Fibroblast of lung (primary cell): Measurements from ENCODE around the gene TMEM121. TPM values are rescaled to one million over a fixed set of nuclear protein-coding genes. Genes with fewer than 3 reads are reported as not detected.
A peak's percentile ranks its signal among the peaks of the same experiment; 100 is the strongest.

ENCODE experiments used
- DNase-seq, 2 donors: peaks; one replicate each; pipeline versions ENCODE4 v3.0.0 to v3.0.0-alpha.2; 2010; ENCODE audit warnings: low read depth in 2 of 2
- H2AFZ ChIP-seq: 2 replicates; pipeline ENCODE4 v1.5.1; 2012; ENCODE audit warnings: low read length, control low read depth, inconsistent platforms
- H3K27ac ChIP-seq: 2 replicates; pipeline ENCODE4 v1.5.1; 2011; ENCODE audit warnings: low read length, control low read depth; ENCODE audit not compliant: insufficient read depth
- H3K27me3 ChIP-seq: 2 replicates; pipeline ENCODE4 v1.5.1; 2011; ENCODE audit warnings: mild to moderate bottlenecking, low read length; ENCODE audit not compliant: control insufficient read depth, insufficient read depth
- H3K36me3 ChIP-seq: 2 replicates; pipeline ENCODE4 v1.5.1; 2011; ENCODE audit warnings: low read length; ENCODE audit not compliant: control insufficient read depth, insufficient read depth
- H3K4me1 ChIP-seq: 2 replicates; pipeline ENCODE4 v1.5.1; 2011; ENCODE audit warnings: low read length; ENCODE audit not compliant: control insufficient read depth, insufficient read depth; ENCODE audit errors: extremely low read depth
- H3K4me2 ChIP-seq: 2 replicates; pipeline ENCODE4 v1.5.1; 2011; ENCODE audit warnings: low read length, control low read depth; ENCODE audit not compliant: insufficient read depth; ENCODE audit errors: extremely low read depth
- H3K4me3 ChIP-seq, 4 experiments: fragments of 200-600 bp in 1 of 4; sonication (generic) in 1 of 4; replicated peaks in 1 of 4; 2 replicates each; pipeline ENCODE4 v1.5.1; 2011 to 2016; ENCODE audit warnings: low read length in 4 of 4, low read depth in 3 of 4, mild to moderate bottlenecking in 3 of 4, control low read depth in 2 of 4, inconsistent platforms in 1 of 4, mixed read lengths in 1 of 4; ENCODE audit not compliant: insufficient read depth in 1 of 4; ENCODE audit errors: control extremely low read depth in 1 of 4
- H3K79me2 ChIP-seq: 2 replicates; pipeline ENCODE4 v1.5.1; 2012; ENCODE audit warnings: mild to moderate bottlenecking, low read length, inconsistent platforms; ENCODE audit not compliant: control insufficient read depth, insufficient read depth
- H3K9ac ChIP-seq: 2 replicates; pipeline ENCODE4 v1.5.1; 2011; ENCODE audit warnings: mild to moderate bottlenecking, low read length, control low read depth; ENCODE audit not compliant: insufficient read depth
- H3K9me3 ChIP-seq: 2 replicates; pipeline ENCODE4 v1.5.1; 2012; ENCODE audit warnings: low read depth, low read length; ENCODE audit not compliant: control insufficient read depth, insufficient read depth
- H4K20me1 ChIP-seq: 2 replicates; pipeline ENCODE4 v1.5.1; 2011; ENCODE audit warnings: low read length; ENCODE audit not compliant: control insufficient read depth, insufficient read depth; ENCODE audit errors: extremely low read depth
- EZH2 ChIP-seq: IDR thresholded peaks from 2 replicates; pipeline ENCODE4 v1.5.1; 2012; ENCODE audit warnings: low read length, control low read depth, mild to moderate bottlenecking; ENCODE audit errors: missing control alignments
- polyA plus RNA-seq, 2 donors: library from polyadenylated mRNA; depleted of rRNA in 1 of 2; stranded (reverse) in 1 of 2; unstranded in 1 of 2; fragments of >200 nt; gene quantifications; 2 replicates each; pipeline ENCODE4 v1.2.1, GENCODE V29; 2011 to 2012; ENCODE audit warnings: missing spikeins in 1 of 2
- total RNA-seq: library from RNA; depleted of rRNA; stranded (reverse); fragments of >200 nt; gene quantifications from 2 replicates; pipeline ENCODE4 v1.2.1, GENCODE V29; 2014
- TF ChIP-seq, protein P1 (sequence below), 2 donors: IDR thresholded peaks in 1 of 2; conservative IDR thresholded peaks in 1 of 2; 1 replicate in 1 of 2; 2 replicates in 1 of 2; pipeline ENCODE4 v1.5.1; 2011 to 2012; ENCODE audit warnings: low read length in 2 of 2, control low read depth in 1 of 2, inconsistent platforms in 1 of 2, low read depth in 1 of 2, mild to moderate bottlenecking in 1 of 2

Gene TMEM121
- total and polyA plus RNA-seq, 2 donors (not counting 1 experiment from before 2014, with no cell fraction given) = 0.30 to 5.1 TPM

DNA sequence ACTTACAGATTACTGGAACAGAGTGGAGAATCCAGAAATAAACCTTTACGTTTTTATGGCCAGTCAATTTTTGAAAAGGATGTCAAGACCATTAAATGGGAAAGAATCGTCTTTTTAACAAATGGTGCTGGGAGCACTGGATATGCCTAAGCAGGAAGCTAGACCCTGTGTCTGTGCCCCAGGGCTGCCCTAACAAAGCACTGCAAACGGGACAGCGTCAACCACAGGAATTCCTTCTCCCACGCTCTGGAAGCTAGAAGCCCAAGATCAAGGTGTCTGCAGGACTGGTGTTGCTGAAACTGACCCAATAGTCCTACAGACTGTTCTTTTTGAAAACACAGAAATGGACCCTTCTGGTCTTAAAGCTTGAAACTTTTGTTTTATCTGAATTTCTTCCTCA is 9.3 kb upstream of the TMEM121 start:
- Histone ChIP-seq H3K27me3 (peaks cover 8% of the 10 kb centered on the region), H3K9me3 (no peaks in the 10 kb centered on the region), H3K79me2 (no peaks in the 10 kb centered on the region), H4K20me1 (no peaks in the 10 kb centered on the region), H3K4me3 (no peak overlapping the region), H3K36me3 (no peaks in the 10 kb centered on the region), H3K4me2 (no peak overlapping the region), H3K27ac (no peak overlapping the region), H2AFZ (no peak overlapping the region), H3K4me1 (no peaks in the 10 kb centered on the region), H3K9ac (no peak overlapping the region)
- TF ChIP-seq EZH2 = no peak
- TF ChIP-seq, protein P1, sequence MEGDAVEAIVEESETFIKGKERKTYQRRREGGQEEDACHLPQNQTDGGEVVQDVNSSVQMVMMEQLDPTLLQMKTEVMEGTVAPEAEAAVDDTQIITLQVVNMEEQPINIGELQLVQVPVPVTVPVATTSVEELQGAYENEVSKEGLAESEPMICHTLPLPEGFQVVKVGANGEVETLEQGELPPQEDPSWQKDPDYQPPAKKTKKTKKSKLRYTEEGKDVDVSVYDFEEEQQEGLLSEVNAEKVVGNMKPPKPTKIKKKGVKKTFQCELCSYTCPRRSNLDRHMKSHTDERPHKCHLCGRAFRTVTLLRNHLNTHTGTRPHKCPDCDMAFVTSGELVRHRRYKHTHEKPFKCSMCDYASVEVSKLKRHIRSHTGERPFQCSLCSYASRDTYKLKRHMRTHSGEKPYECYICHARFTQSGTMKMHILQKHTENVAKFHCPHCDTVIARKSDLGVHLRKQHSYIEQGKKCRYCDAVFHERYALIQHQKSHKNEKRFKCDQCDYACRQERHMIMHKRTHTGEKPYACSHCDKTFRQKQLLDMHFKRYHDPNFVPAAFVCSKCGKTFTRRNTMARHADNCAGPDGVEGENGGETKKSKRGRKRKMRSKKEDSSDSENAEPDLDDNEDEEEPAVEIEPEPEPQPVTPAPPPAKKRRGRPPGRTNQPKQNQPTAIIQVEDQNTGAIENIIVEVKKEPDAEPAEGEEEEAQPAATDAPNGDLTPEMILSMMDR (conservative IDR thresholded peaks at IDR 0.05 in 1 of 2, IDR thresholded peaks at IDR 0.05 in 1 of 2; ENCODE audit: low read depth in 1 of 2, low read length in 2 of 2) = no peak
- peak in 1 of 2 donors; percentile 16 for DNase-seq

DNA sequence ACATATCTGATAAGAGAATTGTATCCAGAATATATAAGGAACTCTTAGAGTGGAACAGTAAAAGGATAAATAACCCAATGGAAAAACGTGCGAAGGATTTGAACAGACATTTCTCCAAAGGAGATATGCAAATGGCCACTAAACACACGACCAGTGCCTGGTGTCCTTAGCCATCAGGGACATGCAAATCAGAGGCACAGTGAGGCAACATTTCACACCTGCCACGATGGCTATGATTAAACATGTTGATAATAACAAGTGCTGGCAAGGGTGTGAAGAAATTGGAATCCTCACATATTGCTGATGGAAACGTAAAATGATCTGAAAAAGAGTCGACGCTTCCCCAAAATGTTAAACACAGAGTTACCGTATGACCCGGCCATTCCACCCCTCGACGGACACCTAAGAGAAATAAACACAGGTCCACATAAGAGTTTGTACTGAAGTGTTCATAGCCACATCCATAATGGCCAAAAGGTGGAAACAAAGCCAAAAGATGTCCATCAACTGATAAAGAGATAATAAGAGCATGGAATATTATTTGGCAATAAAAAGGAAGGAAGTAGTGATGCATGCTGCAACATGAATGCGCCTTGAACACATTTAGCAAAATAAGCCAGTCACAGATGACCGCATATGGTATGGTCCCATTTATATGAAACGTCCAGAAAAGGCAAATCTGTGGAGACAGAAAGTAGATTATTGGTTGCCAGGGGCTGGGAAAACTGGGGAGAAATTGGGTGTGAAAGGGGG is 6.3 kb upstream of the TMEM121 start:
- Histone ChIP-seq H3K27me3 (peaks cover 8% of the 10 kb centered on the region), H2AFZ (no peak overlapping the region), H3K79me2 (no peaks in the 10 kb centered on the region), H3K27ac (no peak overlapping the region), H3K4me2 (no peak overlapping the region), H4K20me1 (no peaks in the 10 kb centered on the region), H3K9me3 (no peaks in the 10 kb centered on the region), H3K4me1 (no peaks in the 10 kb centered on the region), H3K4me3 (no peak overlapping the region), H3K9ac (no peak overlapping the region), H3K36me3 (no peaks in the 10 kb centered on the region)
- TF ChIP-seq, protein P1 (conservative IDR thresholded peaks at IDR 0.05 in 1 of 2, IDR thresholded peaks at IDR 0.05 in 1 of 2; ENCODE audit: low read depth in 1 of 2, low read length in 2 of 2) = no peak
- no peak for TF ChIP-seq EZH2
- no peak for DNase-seq

DNA sequence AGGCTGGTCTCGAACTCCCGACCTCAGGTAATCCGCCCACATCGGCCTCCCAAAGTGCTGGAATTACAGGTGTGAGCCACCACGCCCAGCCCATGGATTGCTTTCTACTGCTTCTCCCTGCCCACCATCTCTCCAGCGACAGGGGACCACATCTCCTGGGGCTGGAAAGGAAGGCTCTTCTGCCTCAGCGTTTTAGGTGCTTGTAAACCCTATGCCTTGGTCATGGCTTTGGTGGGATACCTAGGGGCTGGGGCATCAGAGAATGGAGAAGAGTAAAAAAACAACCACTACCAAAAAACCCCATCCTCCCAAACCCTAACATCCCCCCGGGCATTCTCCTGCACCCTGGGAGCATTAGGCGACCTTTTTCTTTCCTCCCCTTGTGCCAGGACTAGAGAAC is 1.1 kb upstream of the TMEM121 start:
- H3K4me3 ChIP-seq = no peak overlapping the region
- H3K27me3 ChIP-seq = peaks cover 4% of the 10 kb centered on the region
- no peaks in the 10 kb centered on the region for H3K36me3 ChIP-seq
- no peak overlapping the region for H3K4me2 ChIP-seq
- no peak overlapping the region for H3K9ac ChIP-seq
- H3K27ac ChIP-seq = no peak overlapping the region
- DNase-seq = no peak
- TF ChIP-seq, protein P1 (conservative IDR thresholded peaks at IDR 0.05 in 1 of 2, IDR thresholded peaks at IDR 0.05 in 1 of 2; ENCODE audit: low read depth in 1 of 2, low read length in 2 of 2) = no peak
- no peak for TF ChIP-seq EZH2
- H3K79me2 ChIP-seq = no peaks in the 10 kb centered on the region
- H3K4me1 ChIP-seq = no peaks in the 10 kb centered on the region
- H2AFZ ChIP-seq = no peak overlapping the region
- H3K9me3 ChIP-seq = no peaks in the 10 kb centered on the region
- H4K20me1 ChIP-seq = no peaks in the 10 kb centered on the region
